GM12878 (cell line): ENCODE results near the gene CHRDL1. TPM values are rescaled to one million over a fixed set of nuclear protein-coding genes. Genes with fewer than 3 reads are reported as not detected.
A peak's percentile ranks its signal among the peaks of the same experiment; 100 is the strongest.

Experiments
- ATAC-seq: fragments of 200-7000 bp; cut with Tn5 transposase; 3 replicates; pipeline ENCODE4 v1.9.1; 2020; ENCODE audit warnings: mild to moderate bottlenecking, moderate library complexity
- BruUV-seq: library from RNA; stranded (reverse); fragments of 400-500 nt; replicated peaks from 2 replicates; lab custom pipeline; 2021; lab: Mats Ljungman, UMichigan
- CTCF ChIA-PET: fragments of 300-600 bp; sonication (Branson Sonifier 250); formaldehyde crosslinking; extraction: SDS; loops from one replicate; lab custom pipeline; 2021; ENCODE audit warnings: inconsistent platforms; lab: Yijun Ruan, JAX
- POLR2A ChIA-PET: fragments of 350-600 bp; formaldehyde crosslinking; extraction: SDS; loops from one replicate; lab custom pipeline; 2021; ENCODE audit warnings: inconsistent platforms; lab: Charles Lee
- RAD21 ChIA-PET: fragments of 300-600 bp; sonication (Branson Sonifier 250); formaldehyde crosslinking; loops from one replicate; lab custom pipeline; 2023; ENCODE audit warnings: antibody characterized with exemption; ENCODE audit not compliant: unreplicated experiment; lab: Charles Lee
- SMC1A ChIA-PET: fragments of 300-600 bp; sonication (Branson Sonifier 250); formaldehyde crosslinking; loops from one replicate; lab custom pipeline; 2023; ENCODE audit not compliant: unreplicated experiment, uncharacterized antibody; lab: Charles Lee
- DNase-seq: peaks from one replicate; pipeline ENCODE4 v3.0.0-alpha.2; 2011; ENCODE audit warnings: low read depth, low spot score
- FAIRE-seq: peaks from 3 replicates; lab custom pipeline; 2011; peaks lifted over from hg19 to GRCh38; lab: Jason Lieb, UNC
- H2AFZ ChIP-seq: 2 replicates; pipeline ENCODE4 v1.6.0; 2011; ENCODE audit warnings: low read depth, low read length, control low read depth; ENCODE audit not compliant: control insufficient read depth
- H3K27ac ChIP-seq: 2 replicates; pipeline ENCODE4 v1.5.1; 2011; ENCODE audit warnings: control low read depth; ENCODE audit not compliant: control insufficient read depth, insufficient read depth
- H3K27me3 ChIP-seq, 2 experiments: replicated peaks in 1 of 2; 2 replicates each; pipeline versions ENCODE4 v1.6.0 to v1.6.1; 2011; ENCODE audit warnings: low read length in 1 of 2; ENCODE audit not compliant: control insufficient read depth in 2 of 2, insufficient read depth in 2 of 2
- H3K36me3 ChIP-seq, 2 experiments: 2 replicates each; pipeline ENCODE4 v1.5.1; 2011; ENCODE audit warnings: low read length in 1 of 2; ENCODE audit not compliant: control insufficient read depth in 2 of 2, insufficient read depth in 2 of 2
- H3K4me1 ChIP-seq: 2 replicates; pipeline ENCODE4 v1.6.1; 2011; ENCODE audit warnings: mild to moderate bottlenecking, low read length, moderate library complexity, mixed read lengths; ENCODE audit not compliant: control insufficient read depth, insufficient read depth
- H3K4me2 ChIP-seq: 2 replicates; pipeline ENCODE4 v1.6.0; 2011; ENCODE audit warnings: control low read depth; ENCODE audit not compliant: control insufficient read depth, insufficient read depth
- H3K4me3 ChIP-seq: fragments of 200-600 bp; sonication (generic); 2 replicates; pipeline ENCODE4 v1.5.1; 2016
- H3K79me2 ChIP-seq: 2 replicates; pipeline ENCODE4 v1.6.0; 2011; ENCODE audit warnings: low read length; ENCODE audit not compliant: control insufficient read depth, insufficient read depth
- H3K9ac ChIP-seq: 2 replicates; pipeline ENCODE4 v1.8.0; 2011; ENCODE audit warnings: low read length, control low read depth, mixed read lengths; ENCODE audit not compliant: control insufficient read depth, insufficient read depth
- H3K9me3 ChIP-seq: replicated peaks from 3 replicates; pipeline ENCODE4 v1.5.1; 2011; ENCODE audit warnings: mild to moderate bottlenecking, low read length; ENCODE audit not compliant: control insufficient read depth, insufficient read depth
- H4K20me1 ChIP-seq: 2 replicates; pipeline ENCODE4 v1.6.0; 2011; ENCODE audit not compliant: control insufficient read depth, insufficient read depth
- ATF3 ChIP-seq: IDR thresholded peaks from 2 replicates; pipeline ENCODE4 v1.6.1; 2011; ENCODE audit warnings: low read depth, mild to moderate bottlenecking, low read length, moderate library complexity, borderline replicate concordance; ENCODE audit errors: extremely low read depth
- BRCA1 ChIP-seq: IDR thresholded peaks from 2 replicates; pipeline ENCODE4 v1.6.1; 2011; ENCODE audit warnings: low read depth, low read length, improper control_type of control experiment
- CUX1 ChIP-seq: IDR thresholded peaks from 2 replicates; pipeline ENCODE4 v1.6.1; 2012; ENCODE audit warnings: improper control_type of control experiment, low read depth, low read length; ENCODE audit not compliant: insufficient replicate concordance
- IRF4 ChIP-seq: IDR thresholded peaks from 2 replicates; pipeline ENCODE4 v1.6.1; 2011; ENCODE audit warnings: low read depth, low read length
- RUNX3 ChIP-seq: IDR thresholded peaks from 2 replicates; pipeline ENCODE4 v1.6.1; 2012; ENCODE audit warnings: low read length, inconsistent platforms
- STAT3 ChIP-seq: IDR thresholded peaks from 2 replicates; pipeline ENCODE4 v1.6.1; 2011; ENCODE audit warnings: low read depth, low read length, improper control_type of control experiment
- TCF12 ChIP-seq: IDR thresholded peaks from 2 replicates; pipeline ENCODE4 v1.6.1; 2011; ENCODE audit warnings: low read depth, mild to moderate bottlenecking, low read length
- TCF7 ChIP-seq: IDR thresholded peaks from 2 replicates; pipeline ENCODE4 v1.6.1; 2014; ENCODE audit warnings: antibody characterized with exemption, borderline replicate concordance
- ZNF622 ChIP-seq: fragments of 450-650 bp; IDR thresholded peaks from 2 replicates; pipeline ENCODE4 v1.6.1; 2017; ENCODE audit warnings: mild to moderate bottlenecking, inconsistent platforms
- WGBS: methylation state at CpG from one replicate; pipeline ENCODE4 v1.1.6; 2016; ENCODE audit warnings: low lambda C conversion rate; ENCODE audit not compliant: insufficient replicate concordance, insufficient coverage; ENCODE audit errors: missing lambda C conversion rate; 5-methylcytosine and 5-hydroxymethylcytosine counted together
- in situ Hi-C: fragments of 300-500 bp; cut with MboI; formaldehyde crosslinking; loops from 9 replicates; pipeline ENCODE4 v1.14.3; 2018; ENCODE audit warnings: mixed read lengths
- intact Hi-C: fragments of 100-400 bp; cut with micrococcal nuclease; formaldehyde crosslinking; loops from one replicate; pipeline ENCODE4 v1.14.2; 2022; ENCODE audit not compliant: unreplicated experiment
- polyA plus RNA-seq, 11 experiments: library from polyadenylated mRNA; depleted of rRNA in 4 of 11; unstranded in 6 of 11; stranded (reverse) in 5 of 11; fragments of >200 nt; fragmentation: Nextera tagmentation in 4 of 11; fragmentation: Illumina TruSeq in 1 of 11; extraction: Ambion mirVana in 4 of 11; extraction: Trizol in 1 of 11; gene quantifications; 1 replicate in 1 of 11; 2 replicates in 10 of 11; pipeline versions ENCODE4 v1.2.1 to v1.2.3, GENCODE V29; 2011 to 2016; ENCODE audit warnings: inconsistent platforms in 2 of 11, missing spikeins in 2 of 11, low read depth in 1 of 11
- total RNA-seq, 4 experiments: library from RNA; depleted of rRNA in 3 of 4; stranded (reverse); fragments of >200 nt in 3 of 4; fragmentation: Illumina TruSeq in 1 of 4; extraction: Trizol in 1 of 4; gene quantifications; 2 replicates each; pipeline versions ENCODE4 v1.2.1 to v1.2.3, GENCODE V29; 2013 to 2021

The CHRDL1 gene
- total and polyA plus RNA-seq, 10 of the 15 experiments (the other 5 are each of a cell fraction or from before 2014, with no cell fraction given) = 0.05 to 0.47 (median 0.25) TPM

GRCh38 chrX:110698696-110699095 lies 96.9 kb downstream of the CHRDL1 start (continued):
- no peak for TF ChIP-seq IRF4
- TF ChIP-seq ATF3 = no peak
- no peak for TF ChIP-seq ZNF622
- 0 out of 2 replicates have a peak, but pooled peaks have one; percentile 8 for TF ChIP-seq TCF12
- peak; percentile 54; the same call in 1 of the 2 replicates for TF ChIP-seq TCF7
- TF ChIP-seq BRCA1 = no peak

GRCh38 chrX:110692866-110693265 lies 102.8 kb downstream of the CHRDL1 start:
- DNase-seq (no peak), ATAC-seq (no peak), FAIRE-seq (no peak)
- WGBS = 1% methylated on average over 4 of the region's 4 CpGs
- ChIA-PET RAD21 (interaction anchor here (0.6 kb wide), 1 partner anchor 11 kb away, joined by 3 read pairs; no protein-coding TSS in a partner anchor), POLR2A (no interaction called here), SMC1A (interaction anchor here (1.9 kb wide), 1 partner anchor 11 kb away, joined by 7 read pairs; no protein-coding TSS in a partner anchor), CTCF (no interaction called here)
- in situ Hi-C loops = loop anchor here (25.0 kb wide), 1 partner anchor 531 kb away; no protein-coding TSS in a partner anchor
- H3K4me1 ChIP-seq = no peaks in the 10 kb centered on the region
- H4K20me1 ChIP-seq = no peaks in the 10 kb centered on the region
- intact Hi-C loops = no loop called here
- TF ChIP-seq CUX1 (no peak), STAT3 (no peak), IRF4 (no peak), RUNX3 (0 out of 2 replicates have a peak, but pooled peaks have one; percentile 22)
- H3K79me2 ChIP-seq = no peaks in the 10 kb centered on the region
- H3K9me3 ChIP-seq = no peaks in the 10 kb centered on the region
- no peaks in the 10 kb centered on the region for H3K36me3 ChIP-seq
- H3K27ac ChIP-seq = no peak overlapping the region
- H3K27me3 ChIP-seq = no peaks in the 10 kb centered on the region
- H3K4me3 ChIP-seq = no peak overlapping the region
- no peak overlapping the region for H2AFZ ChIP-seq
- no peak overlapping the region for H3K4me2 ChIP-seq
- H3K9ac ChIP-seq = no peak overlapping the region
- BruUV-seq = no TSS peak
